ENCODE data around the gene CHI3L1.
A peak's percentile ranks its signal among the peaks of the same experiment; 100 is the strongest.

The CHI3L1 gene

DNA sequence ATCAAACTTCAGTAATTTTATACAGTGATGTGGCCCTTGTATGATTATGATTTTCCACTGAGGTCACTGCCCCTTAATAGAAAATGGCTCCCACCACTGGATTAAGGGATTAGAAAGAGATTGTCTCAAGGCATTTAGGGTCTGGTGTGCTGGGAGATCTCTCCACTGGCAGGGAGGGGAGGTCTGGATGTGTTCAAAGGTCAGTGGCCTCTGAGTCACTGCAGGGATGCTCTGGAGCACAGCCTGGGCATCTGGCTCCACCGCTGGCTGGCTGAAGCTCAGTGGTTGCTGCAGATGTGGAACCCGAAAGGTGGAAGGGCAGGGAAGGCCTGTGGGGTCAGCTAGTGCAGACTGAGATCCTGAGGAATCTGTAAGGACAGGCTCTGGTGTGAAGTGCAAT, 18.3 kb upstream of the CHI3L1 start:
- DNase-seq: no peak

GRCh38 chr1:203202431-203203245, 16.1 kb upstream of the CHI3L1 start:
- peak in 1 of 2 donors; percentile 13 for DNase-seq

GRCh38 chr1:203201516-203202205, 15.2 kb upstream of the CHI3L1 start:
- no peak for DNase-seq

- no peak for DNase-seq
Measured at GRCh38 chr1:203200916-203201315, 14.4 kb upstream of the CHI3L1 start.

DNA sequence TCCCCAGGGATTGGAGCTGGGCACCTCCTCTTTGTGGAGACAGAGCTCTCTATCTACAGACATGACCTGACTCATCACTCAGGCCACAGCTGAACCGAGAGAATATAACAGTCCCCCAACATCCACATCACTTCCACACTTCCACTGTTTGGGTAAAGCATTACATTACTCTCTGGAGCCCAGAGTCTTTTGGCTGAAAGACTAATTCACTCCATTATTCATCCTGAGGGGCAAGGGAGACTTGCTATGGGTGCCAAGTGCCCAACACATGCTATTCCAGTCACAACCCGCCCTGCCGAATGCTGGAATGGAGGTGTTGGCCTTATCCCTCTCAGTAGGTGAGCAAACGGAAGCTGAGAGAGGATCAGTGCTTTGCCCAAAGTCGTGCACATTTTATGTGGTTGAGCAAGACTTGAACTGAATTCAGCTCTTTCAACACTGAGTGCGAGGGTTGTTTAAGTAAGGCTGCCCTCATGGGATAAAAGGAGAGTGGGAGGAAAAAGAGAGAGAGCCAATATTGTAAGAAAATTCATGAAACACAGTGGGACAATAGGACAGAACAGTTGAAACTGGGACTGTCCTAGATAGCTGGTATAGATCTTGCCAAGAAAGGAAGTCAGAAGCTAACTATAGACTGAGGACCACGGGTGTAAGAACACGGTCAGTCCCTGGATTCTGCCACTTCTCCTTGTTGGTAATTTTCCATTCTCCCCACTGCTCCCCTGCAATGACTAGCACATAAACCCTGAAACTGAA, 13.5 kb upstream of the CHI3L1 start:
- DNase-seq: peak in 1 of 2 donors; percentile 19

GRCh38 chr1:203199481-203199815, 12.9 kb upstream of the CHI3L1 start:
- DNase-seq: no peak

GRCh38 chr1:203199002-203199401, 12.5 kb upstream of the CHI3L1 start:
- no peak for DNase-seq

- DNase-seq: no peak
Measured at GRCh38 chr1:203197625-203198024, 11.1 kb upstream of the CHI3L1 start.

- DNase-seq: no peak
Measured at GRCh38 chr1:203196371-203196770, 9.9 kb upstream of the CHI3L1 start.

- DNase-seq: no peak
Measured at GRCh38 chr1:203190949-203191348, 4.4 kb upstream of the CHI3L1 start.

- DNase-seq: peak in 1 of 2 donors; percentile 11
Measured at GRCh38 chr1:203189951-203190352, 3.4 kb upstream of the CHI3L1 start.

DNA sequence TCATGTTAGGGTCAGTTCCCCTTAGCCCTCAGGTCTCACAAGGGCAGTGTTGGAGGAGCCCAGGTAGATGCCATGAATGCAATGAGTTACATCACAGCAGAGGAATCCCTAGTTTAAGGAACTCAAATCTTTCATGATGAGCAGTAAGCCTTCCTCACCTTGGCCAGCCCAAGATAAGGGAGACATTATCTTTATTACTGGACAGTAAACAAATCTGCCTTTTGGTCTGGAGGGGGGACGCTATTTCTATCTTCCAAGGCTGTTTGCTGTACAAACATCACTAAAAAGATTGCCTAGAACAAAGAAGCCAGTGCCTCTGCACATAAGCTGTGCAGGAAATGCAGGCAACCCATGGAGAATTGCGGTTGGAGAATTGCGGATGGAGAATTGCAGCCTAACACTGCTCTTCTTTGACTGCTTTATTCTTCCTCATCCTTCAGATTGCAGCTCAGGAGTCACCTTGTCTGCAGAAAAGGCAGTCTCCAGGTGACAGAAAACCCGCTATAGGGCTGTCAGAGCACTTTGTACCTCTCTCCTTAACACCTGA, 2.3 kb upstream of the CHI3L1 start:
- DNase-seq: no peak

DNA sequence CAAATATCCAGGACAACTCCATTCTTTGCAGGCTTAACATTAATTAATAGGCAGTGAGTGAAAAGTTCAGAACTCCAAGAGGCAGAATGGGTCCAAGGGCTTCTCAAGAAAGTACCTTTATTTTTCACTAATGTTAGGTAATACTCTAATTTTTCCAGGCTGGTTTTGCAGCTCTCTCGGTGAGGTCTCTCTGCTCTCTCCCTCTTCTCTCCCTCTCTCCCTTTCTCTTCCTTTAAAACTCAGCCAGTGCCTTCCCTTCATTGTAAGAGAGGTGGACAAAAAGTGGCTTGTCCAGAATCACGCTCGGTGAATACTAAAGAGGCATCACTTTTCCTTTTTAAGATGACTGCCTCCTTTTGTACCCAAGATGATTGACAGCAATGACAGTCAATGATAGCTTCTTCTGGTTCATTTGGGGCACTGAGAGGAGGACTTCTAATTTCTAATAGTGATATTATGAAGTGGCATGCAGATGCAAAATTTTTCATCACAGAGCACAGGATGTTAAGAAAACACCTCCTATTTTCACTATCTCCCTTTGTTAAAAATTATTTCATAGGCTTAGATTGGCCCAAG, 1.3 kb upstream of the CHI3L1 start:
- peak in 1 of 2 donors; percentile 87 for DNase-seq

DNA sequence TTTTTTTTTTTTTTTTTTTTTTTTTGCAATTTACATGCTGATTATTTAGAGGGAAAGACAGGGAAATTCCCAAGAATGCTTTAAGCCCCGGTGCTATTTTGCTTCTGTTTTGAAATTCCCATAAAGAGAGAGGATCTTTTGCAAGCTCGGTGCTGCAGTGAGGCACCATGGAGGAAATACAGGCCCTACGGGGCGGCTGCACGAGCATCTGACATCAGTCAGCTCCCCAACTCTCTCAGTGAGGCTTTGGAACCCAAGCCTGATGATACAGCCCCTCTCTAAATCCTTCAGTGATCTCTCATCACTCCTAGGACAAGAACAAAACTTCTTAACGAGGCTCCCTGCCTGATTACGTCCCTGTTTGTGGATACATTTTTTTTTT, 791 bp upstream of the CHI3L1 start:
- no peak for DNase-seq

DNA sequence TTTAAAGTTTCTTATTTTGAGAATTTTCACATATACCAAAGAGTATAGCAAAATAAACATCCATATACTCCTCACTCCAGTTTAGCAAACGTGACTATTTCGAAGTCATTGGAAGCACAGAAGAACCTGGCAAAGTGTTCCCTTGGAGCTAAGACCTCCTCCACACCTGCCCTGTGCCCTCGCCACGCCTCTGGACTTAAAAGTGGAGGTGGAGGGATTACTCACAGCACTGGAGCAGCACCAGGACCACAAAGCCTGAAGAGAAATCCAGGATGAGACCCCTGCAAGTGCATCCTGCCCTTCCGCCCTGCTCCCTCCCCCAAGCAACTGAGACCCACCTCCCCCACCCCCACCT, 436 bp downstream of the CHI3L1 start:
- no peak for DNase-seq

- DNase-seq: no peak
Measured at GRCh38 chr1:203185585-203185984, 919 bp downstream of the CHI3L1 start.

GRCh38 chr1:203185061-203185461, 1.4 kb downstream of the CHI3L1 start:
- no peak for DNase-seq

GRCh38 chr1:203184467-203184866, 2.0 kb downstream of the CHI3L1 start:
- DNase-seq: no peak

DNA sequence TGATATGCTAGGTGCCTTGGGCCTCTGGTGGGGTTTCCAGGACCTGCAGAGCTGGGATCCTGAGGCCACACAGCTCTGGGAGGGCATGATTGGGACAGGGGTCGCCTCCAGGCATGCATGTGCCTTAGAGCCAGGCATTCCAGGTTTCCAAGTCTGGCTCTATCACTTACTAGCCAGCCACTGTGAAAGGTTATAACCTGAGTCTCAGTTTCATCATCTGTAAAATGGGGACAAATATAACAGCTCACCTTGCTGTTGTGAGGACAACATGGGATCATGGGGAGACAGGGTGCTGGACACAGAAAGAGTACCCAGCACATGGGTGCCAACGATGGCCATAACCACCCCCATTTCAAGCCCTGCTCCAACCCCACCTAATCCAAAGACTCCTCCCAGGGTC, 2.7 kb downstream of the CHI3L1 start:
- no peak for DNase-seq

DNA sequence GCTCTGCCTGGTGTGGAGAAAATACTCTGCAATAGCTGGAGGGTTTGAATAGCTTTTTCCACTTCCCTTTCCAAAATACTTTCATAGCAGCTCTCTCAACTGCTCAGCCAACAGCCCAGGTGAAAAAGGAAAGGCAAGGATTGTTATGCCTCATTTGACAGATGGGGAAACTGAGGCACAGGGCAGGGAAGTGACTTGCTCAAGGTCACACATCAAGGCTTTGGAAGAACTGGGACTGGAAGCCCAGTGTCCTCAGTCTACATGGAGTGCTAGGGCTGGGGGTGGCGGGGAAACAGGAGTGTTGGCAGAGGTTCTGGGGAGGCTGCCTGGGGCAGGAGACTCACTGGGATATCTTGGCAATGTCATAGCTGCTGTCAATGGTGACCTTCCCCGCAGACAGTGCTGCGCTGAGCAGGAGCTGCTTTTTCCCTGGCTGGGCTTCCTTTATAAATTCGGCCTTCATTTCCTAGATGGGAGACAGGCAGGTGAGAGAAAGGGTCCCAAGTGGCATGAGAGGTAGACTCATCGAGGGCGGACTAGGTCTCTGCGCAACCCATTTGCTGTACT, 4.0 kb downstream of the CHI3L1 start:
- DNase-seq: no peak

DNA sequence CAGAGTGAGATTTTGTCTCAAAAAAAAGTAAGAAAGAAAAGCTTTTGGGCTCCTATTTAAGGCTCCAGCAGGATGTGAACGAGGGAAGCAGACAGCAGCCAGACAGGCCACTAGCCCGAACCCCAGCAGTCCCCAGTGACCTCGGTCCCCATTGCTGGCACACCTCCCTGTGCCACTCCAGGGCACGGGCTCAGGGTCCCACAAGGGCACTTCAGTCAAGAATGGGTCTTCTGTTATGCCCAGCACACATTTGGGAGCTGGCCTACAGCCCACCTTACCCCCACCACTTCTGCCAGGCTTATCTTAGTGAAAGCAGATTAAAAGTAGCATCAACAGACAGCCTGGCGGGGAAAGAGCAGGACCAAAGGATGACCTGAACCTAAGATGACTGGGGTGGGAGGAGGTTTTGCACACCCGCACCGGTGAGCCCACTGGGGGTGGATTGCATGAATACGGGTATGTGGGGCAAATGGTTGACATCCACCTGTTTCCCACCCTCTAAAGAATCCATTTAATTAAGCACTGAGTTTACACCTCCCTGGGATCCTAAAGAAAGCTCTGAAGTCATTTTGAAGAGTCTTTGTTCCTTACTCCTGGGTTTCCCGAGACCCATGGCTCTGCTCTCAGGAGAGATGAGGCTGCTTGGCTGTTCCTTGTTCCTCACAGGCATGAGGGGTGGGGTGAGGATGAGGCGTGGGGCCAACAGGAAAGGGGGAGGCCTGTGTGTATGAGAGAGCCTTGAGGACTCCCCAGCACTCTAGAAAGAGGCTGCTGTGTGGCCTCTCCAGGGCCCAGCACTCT, 4.7 kb downstream of the CHI3L1 start:
- no peak for DNase-seq
